Gastroesophageal sphincter (tissue), 4 donors: ENCODE measurements around the gene PLOD1. TPM values are rescaled to one million over a fixed set of nuclear protein-coding genes. Genes with fewer than 3 reads are reported as not detected.
A peak's percentile ranks its signal among the peaks of the same experiment; 100 is the strongest.
"Not testable (repeated sequence)": the region's sequence is repeated elsewhere in the genome, so short reads cannot be mapped to it uniquely, and the experiment has no call there.

Experiments
- ATAC-seq: fragments of 150-250 bp; one replicate; pipeline ENCODE4 v1.9.1; 2016; ENCODE audit warnings: mild to moderate bottlenecking, moderate library complexity
- H3K27ac ChIP-seq, 4 donors: fragments of 200-600 bp; sonication (generic) in 3 of 4; 1 replicate in 3 of 4; 2 replicates in 1 of 4; pipeline ENCODE4 v1.5.1; 2016 to 2019
- H3K27me3 ChIP-seq: fragments of 200-600 bp; sonication (generic); one replicate; pipeline ENCODE4 v1.5.1; 2019
- H3K36me3 ChIP-seq, 2 donors: fragments of 200-600 bp; sonication (generic); one replicate each; pipeline ENCODE4 v1.5.1; 2019; ENCODE audit warnings: control low read depth in 1 of 2
- H3K4me1 ChIP-seq, 3 donors: fragments of 200-600 bp; sonication (generic); 1 replicate in 2 of 3; 2 replicates in 1 of 3; pipeline ENCODE4 v1.5.1; 2016 to 2019; ENCODE audit warnings: control low read depth in 2 of 3
- H3K4me3 ChIP-seq, 2 donors: fragments of 200-600 bp; sonication (generic); one replicate each; pipeline ENCODE4 v1.5.1; 2019; ENCODE audit warnings: mild to moderate bottlenecking in 1 of 2, moderate library complexity in 1 of 2
- H3K9me3 ChIP-seq, 3 donors: fragments of 200-600 bp; sonication (generic); one replicate each; pipeline ENCODE4 v1.5.1; 2017 to 2019; ENCODE audit warnings: control low read depth in 2 of 3
- EP300 ChIP-seq: sonication (generic); formaldehyde crosslinking; IDR thresholded peaks from one replicate; pipeline ENCODE4 v1.6.1; 2017; ENCODE audit warnings: antibody characterized with exemption, mild to moderate bottlenecking
- POLR2A ChIP-seq, 2 donors: fragments of 450-650 bp; IDR thresholded peaks; one replicate each; pipeline ENCODE4 v1.6.1; 2017; ENCODE audit warnings: antibody characterized with exemption in 2 of 2, mild to moderate bottlenecking in 2 of 2, moderate library complexity in 1 of 2
- POLR2AphosphoS5 ChIP-seq: sonication (generic); formaldehyde crosslinking; IDR thresholded peaks from one replicate; pipeline ENCODE4 v1.6.1; 2017; ENCODE audit warnings: antibody characterized with exemption
- WGBS, 2 donors: methylation state at CpG; one replicate each; pipeline ENCODE4 v1.1.5; 2018; ENCODE audit warnings: low coverage in 1 of 2; 5-methylcytosine and 5-hydroxymethylcytosine counted together
- total RNA-seq, 4 donors: library from RNA; depleted of rRNA; stranded (reverse); fragments of >200 nt; gene quantifications; one replicate each; pipeline ENCODE4 v1.1.0, GENCODE V29; 2016
- TF ChIP-seq, protein P1 (sequence below), 4 experiments: fragments of 200-600 bp in 2 of 4; fragments of 450-650 bp in 2 of 4; sonication (generic) in 1 of 4; IDR thresholded peaks; one replicate each; pipeline ENCODE4 v1.5.1; 2017 to 2019; ENCODE audit warnings: antibody characterized with exemption in 4 of 4, mild to moderate bottlenecking in 2 of 4, moderate library complexity in 2 of 4

PLOD1 gene
- total RNA-seq, 4 donors from 2014 or later: 66.5 to 125 (median 70.1) TPM

DNA sequence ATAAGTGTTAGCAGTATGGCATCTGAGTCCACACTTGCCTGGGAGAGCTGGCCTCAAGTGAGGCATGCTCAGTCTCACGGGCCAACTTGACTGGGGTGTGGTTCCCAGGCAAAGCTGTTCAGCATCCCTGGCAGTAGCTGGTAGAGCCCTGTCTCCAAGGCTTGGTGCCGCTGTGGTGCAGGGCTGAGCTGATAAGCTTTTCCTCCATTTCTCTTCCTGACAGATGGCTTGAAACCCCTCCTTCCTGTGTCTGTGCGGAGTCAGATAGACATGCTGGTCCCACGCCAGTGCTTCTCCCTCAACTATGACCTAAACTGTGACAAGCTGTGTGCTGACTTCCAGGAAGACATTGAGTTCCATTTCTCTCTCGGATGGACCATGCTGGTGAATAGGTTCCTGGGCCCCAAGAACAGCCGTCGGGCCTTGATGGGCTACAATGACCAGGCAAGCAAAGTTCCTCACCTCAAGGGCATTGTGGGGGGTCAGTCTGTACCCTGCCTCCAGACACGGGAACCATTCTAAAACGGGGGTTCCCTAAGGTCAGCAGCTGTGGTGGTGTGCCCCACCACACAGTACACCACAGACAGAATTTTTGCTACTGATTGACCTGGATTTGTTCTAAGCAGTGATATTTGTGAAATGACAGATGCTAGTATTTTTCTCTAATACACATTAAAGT lies 71.1 kb downstream of the PLOD1 start:
- ATAC-seq: no peak
- Histone ChIP-seq H3K4me1 (no peaks in the 10 kb centered on the region), H3K27ac (peak overlapping the region in 1 of 4 donors; percentile 11), H3K36me3 (peaks cover 0 to 100% of the 10 kb centered on the region in 2 donors), H3K9me3 (no peaks in the 10 kb centered on the region), H3K27me3 (no peaks in the 10 kb centered on the region), H3K4me3 (no peak overlapping the region)
- TF ChIP-seq POLR2AphosphoS5: no peak
- TF ChIP-seq, protein P1, sequence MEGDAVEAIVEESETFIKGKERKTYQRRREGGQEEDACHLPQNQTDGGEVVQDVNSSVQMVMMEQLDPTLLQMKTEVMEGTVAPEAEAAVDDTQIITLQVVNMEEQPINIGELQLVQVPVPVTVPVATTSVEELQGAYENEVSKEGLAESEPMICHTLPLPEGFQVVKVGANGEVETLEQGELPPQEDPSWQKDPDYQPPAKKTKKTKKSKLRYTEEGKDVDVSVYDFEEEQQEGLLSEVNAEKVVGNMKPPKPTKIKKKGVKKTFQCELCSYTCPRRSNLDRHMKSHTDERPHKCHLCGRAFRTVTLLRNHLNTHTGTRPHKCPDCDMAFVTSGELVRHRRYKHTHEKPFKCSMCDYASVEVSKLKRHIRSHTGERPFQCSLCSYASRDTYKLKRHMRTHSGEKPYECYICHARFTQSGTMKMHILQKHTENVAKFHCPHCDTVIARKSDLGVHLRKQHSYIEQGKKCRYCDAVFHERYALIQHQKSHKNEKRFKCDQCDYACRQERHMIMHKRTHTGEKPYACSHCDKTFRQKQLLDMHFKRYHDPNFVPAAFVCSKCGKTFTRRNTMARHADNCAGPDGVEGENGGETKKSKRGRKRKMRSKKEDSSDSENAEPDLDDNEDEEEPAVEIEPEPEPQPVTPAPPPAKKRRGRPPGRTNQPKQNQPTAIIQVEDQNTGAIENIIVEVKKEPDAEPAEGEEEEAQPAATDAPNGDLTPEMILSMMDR (IDR thresholded peaks at IDR 0.05): no peak
- WGBS, 2 donors: 60 to 100% methylated on average over 1 to 2 of the region's 9 CpGs

DNA sequence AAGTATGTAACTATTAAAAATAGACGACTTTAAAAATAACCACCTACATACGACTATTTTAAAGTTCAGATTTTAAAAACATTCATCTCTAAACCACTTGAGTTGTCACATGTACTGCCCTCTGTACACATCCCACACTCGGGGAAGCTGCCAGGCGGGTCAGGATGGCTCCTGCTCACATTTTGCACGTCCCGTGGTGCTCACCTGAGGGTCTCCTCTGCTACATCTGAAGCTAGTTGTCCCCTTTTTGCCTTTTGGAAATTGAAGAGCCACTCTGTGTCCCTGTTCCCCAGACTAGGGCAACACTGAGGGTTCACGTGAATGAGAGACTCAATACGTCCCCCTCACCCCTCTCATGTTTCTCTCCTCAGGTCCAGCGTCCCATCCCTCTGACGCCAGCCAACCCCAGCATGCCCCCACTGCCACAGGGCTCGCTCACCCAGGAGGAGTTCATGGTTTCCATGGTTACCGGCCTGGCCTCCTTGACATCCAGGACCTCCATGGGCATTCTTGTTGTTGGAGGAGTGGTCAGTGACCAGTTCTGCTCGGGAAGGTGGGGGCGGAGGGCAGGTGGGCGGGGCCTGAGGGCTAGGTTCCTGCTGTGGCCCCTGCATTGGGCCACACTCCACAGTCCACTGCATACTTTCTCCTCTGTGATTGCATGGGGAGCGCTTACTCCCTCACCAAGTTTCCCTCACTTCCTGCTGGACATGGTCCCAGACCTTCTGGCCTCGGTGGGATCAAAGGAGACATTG lies 71.8 kb downstream of the PLOD1 start:
- peak overlapping the region in 1 of 4 donors; percentile 42 for H3K27ac ChIP-seq
- no peaks in the 10 kb centered on the region for H3K9me3 ChIP-seq
- H3K4me1 ChIP-seq: no peaks in the 10 kb centered on the region
- no peak for ATAC-seq
- TF ChIP-seq EP300: no peak
- H3K27me3 ChIP-seq: no peaks in the 10 kb centered on the region
- peaks cover 0 to 100% of the 10 kb centered on the region in 2 donors for H3K36me3 ChIP-seq
- H3K4me3 ChIP-seq: no peak overlapping the region
- 61 to 79% methylated on average over 3 to 7 of the region's 17 CpGs for WGBS, 2 donors

DNA sequence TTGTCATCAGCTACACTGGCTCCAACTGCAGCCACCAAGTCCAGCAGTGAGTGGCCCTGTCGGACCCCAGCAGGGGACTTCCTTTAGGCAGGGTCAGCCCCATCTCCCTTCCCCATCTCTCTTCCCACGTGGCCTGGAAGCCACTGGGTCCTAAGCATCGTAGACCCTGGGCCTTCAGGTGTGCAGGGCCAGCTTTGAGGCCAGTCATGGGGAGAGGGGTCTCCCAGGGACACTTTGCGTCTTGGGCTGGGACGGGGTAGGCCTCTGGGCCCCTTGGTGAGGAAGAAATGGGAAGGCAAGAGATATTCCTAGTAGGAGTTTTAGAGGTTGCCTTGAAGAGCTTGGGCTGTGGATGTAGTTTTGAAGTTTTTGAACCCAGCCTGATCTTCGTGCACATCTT lies 72.7 kb downstream of the PLOD1 start:
- Histone ChIP-seq H3K4me1 (no peaks in the 10 kb centered on the region), H3K36me3 (peaks cover 0 to 100% of the 10 kb centered on the region in 2 donors), H3K4me3 (no peak overlapping the region), H3K9me3 (no peaks in the 10 kb centered on the region), H3K27me3 (no peaks in the 10 kb centered on the region), H3K27ac (peak overlapping the region in 1 of 4 donors; percentile 38)
- WGBS, 2 donors: 80 to 100% methylated on average over 1 to 5 of the region's 6 CpGs
- no peak for TF ChIP-seq POLR2A (IDR thresholded peaks at IDR 0.05)
- TF ChIP-seq POLR2AphosphoS5: no peak
- TF ChIP-seq EP300: no peak
- TF ChIP-seq, protein P1 (IDR thresholded peaks at IDR 0.05): no peak
- no peak for ATAC-seq

DNA sequence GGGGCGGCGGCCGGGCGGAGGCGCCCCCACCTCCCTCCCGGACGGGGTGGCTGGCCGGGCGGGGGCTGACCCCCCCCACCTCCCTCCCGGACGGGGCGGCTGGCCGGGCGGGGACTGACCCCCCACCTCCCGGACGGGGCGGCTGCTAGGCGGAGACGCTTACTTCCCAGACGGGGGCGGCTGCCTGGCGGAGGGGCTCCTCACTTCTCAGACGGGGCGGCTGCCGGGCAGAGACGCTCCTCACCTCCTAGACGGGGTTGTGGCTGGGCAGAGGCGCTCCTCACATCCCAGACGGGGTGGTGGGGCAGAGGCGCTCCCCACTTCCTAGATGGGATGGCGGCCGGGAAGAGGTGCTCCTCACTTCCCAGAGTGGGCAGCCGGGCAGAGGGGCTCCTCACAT lies 73.8 kb downstream of the PLOD1 start:
- H3K27me3 ChIP-seq, H3K9me3 ChIP-seq, H3K27ac ChIP-seq, ATAC-seq, H3K4me3 ChIP-seq, H3K4me1 ChIP-seq: not testable (repeated sequence)
- no CpG with 5 or more reads among the region's 33 CpGs for WGBS, 2 donors
- peaks cover 0 to 100% of the 10 kb centered on the region in 2 donors for H3K36me3 ChIP-seq

DNA sequence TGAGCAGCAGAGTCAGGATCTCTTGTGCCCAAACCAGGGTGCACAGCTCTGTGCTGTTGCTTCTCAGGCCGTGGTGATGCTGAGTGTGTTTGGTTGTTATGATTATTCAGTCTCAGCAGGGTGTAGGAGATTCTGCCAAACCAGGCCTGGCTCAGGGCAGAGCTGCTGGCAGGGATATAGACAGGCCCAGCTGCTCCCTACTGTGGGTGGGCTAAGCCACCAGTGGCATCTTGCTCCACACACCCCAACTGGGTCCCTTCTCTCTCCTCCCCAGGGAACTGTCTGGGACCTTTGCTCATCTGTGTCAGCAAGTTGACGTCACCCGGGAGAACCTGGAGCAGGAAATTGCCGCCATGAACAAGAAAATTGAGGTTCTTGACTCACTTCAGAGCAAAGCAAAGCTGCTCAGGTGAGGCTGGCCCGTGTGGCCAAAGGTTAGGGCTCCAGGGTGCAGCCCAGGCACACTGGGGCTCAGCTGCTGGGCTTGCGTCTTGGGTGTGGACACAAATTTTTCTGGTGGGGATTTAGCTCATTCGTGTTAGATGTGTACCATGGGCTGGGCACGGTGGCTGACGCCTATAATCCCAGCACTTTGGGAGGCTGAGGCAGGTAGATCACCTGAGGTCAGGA lies 74.9 kb downstream of the PLOD1 start:
- Histone ChIP-seq H3K27me3 (no peaks in the 10 kb centered on the region), H3K4me3 (no peak overlapping the region), H3K9me3 (no peaks in the 10 kb centered on the region), H3K27ac (peak overlapping the region in 1 of 4 donors; percentile 2), H3K36me3 (peaks cover 0 to 100% of the 10 kb centered on the region in 2 donors), H3K4me1 (no peaks in the 10 kb centered on the region)
- ATAC-seq: no peak
- WGBS, 2 donors: 40% methylated on average over 1 of the region's 9 CpGs; no CpG with 5 or more reads in 1 of the 2 donors
- TF ChIP-seq POLR2AphosphoS5 (no peak), POLR2A (IDR thresholded peaks at IDR 0.05) (no peak), EP300 (no peak)
- TF ChIP-seq, protein P1 (IDR thresholded peaks at IDR 0.05): no peak
